ENCODE results near the gene COA7.

DNA sequence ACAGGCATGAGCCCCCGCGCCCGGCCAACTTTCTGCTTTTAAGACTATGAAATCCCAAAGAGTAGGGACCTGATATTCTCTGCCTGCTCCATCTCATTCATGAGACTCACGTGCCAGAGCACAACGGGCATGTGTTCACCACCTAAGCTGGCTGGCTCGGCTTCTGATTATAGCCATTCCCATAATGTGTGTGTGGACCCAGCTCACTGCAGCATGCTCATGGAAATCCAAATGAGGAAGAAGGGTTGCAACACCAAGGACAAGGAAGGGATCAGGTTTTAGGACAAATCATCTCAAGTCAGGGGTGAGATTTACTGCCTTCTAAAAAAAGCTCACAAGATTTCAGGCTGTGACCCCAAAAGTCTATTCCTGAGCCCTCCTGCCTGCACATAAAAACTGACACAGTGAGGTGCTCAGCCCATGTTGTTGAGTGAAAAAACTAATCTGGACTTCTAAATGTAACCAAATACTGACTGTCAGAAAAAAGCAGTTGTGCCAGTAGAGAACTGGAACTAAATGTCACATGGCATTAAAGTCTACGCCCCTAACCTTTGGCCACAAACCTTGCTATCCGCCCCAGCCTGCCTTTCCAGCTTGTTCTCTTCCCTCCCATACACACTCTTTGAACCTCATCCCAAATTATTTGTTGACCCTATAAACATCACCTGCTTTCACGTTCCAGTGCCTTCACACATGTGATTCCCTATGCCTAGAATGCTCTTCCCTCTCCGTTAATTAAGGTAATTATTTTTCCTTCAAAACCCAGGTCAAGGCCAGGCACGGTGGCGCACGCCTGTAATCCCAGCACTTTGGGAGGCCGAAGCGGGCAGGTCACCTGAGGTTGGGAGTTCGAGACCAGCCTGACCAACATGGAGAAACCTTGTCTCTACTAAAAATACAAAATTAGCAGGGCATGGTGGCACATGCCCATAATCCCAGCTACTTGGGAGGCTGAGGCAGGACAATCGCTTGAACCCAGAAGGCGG lies 9.1 kb upstream of the COA7 start:
- TF ChIP-seq, protein P1, sequence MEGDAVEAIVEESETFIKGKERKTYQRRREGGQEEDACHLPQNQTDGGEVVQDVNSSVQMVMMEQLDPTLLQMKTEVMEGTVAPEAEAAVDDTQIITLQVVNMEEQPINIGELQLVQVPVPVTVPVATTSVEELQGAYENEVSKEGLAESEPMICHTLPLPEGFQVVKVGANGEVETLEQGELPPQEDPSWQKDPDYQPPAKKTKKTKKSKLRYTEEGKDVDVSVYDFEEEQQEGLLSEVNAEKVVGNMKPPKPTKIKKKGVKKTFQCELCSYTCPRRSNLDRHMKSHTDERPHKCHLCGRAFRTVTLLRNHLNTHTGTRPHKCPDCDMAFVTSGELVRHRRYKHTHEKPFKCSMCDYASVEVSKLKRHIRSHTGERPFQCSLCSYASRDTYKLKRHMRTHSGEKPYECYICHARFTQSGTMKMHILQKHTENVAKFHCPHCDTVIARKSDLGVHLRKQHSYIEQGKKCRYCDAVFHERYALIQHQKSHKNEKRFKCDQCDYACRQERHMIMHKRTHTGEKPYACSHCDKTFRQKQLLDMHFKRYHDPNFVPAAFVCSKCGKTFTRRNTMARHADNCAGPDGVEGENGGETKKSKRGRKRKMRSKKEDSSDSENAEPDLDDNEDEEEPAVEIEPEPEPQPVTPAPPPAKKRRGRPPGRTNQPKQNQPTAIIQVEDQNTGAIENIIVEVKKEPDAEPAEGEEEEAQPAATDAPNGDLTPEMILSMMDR (IDR thresholded peaks at IDR 0.05), result no peak
- no peak for TF ChIP-seq ZFX (IDR thresholded peaks at IDR 0.05; ENCODE audit: borderline replicate concordance)
